Transverse colon (tissue), 4 donors: ENCODE measurements around the gene SSBP4. TPM values are rescaled to one million over a fixed set of nuclear protein-coding genes. Genes with fewer than 3 reads are reported as not detected.

Source experiments
- DNase-seq: peaks from one replicate; pipeline ENCODE4 v3.0.0-alpha.2; 2019
- H3K27ac ChIP-seq, 4 donors: fragments of 200-600 bp; sonication (generic); 2 replicates each; pipeline ENCODE4 v1.5.1; 2016 to 2018; ENCODE audit warnings: inconsistent platforms in 4 of 4
- H3K27me3 ChIP-seq: fragments of 200-600 bp; sonication (generic); 2 replicates; pipeline ENCODE4 v1.5.1; 2017; ENCODE audit warnings: inconsistent platforms
- H3K36me3 ChIP-seq, 4 donors: fragments of 200-600 bp; sonication (generic); 2 replicates each; pipeline ENCODE4 v1.5.1; 2017 to 2019; ENCODE audit warnings: inconsistent platforms in 4 of 4
- H3K4me1 ChIP-seq, 4 donors: fragments of 200-600 bp; sonication (generic); 2 replicates each; pipeline ENCODE4 v1.5.1; 2017 to 2020; ENCODE audit warnings: inconsistent platforms in 4 of 4
- H3K4me3 ChIP-seq, 4 donors: fragments of 200-600 bp; sonication (generic); 1 replicate in 1 of 4; 2 replicates in 3 of 4; pipeline versions ENCODE4 v1.5.1 to v1.6.1; 2017 to 2019; ENCODE audit warnings: inconsistent platforms in 4 of 4
- H3K9me3 ChIP-seq, 2 donors: fragments of 200-600 bp; sonication (generic); 2 replicates each; pipeline ENCODE4 v1.5.1; 2017 to 2019; ENCODE audit warnings: inconsistent platforms in 2 of 2
- EP300 ChIP-seq: sonication (generic); formaldehyde crosslinking; IDR thresholded peaks from one replicate; pipeline ENCODE4 v1.6.1; 2017; ENCODE audit warnings: antibody characterized with exemption, low read depth
- POLR2A ChIP-seq: fragments of 450-650 bp; IDR thresholded peaks from one replicate; pipeline ENCODE4 v1.6.1; 2016; ENCODE audit warnings: antibody characterized with exemption, mild to moderate bottlenecking, moderate library complexity
- POLR2AphosphoS5 ChIP-seq, 3 donors: sonication (generic); formaldehyde crosslinking; IDR thresholded peaks; one replicate each; pipeline ENCODE4 v1.6.1; 2016; ENCODE audit warnings: antibody characterized with exemption in 3 of 3
- WGBS, 2 donors: methylation state at CpG; one replicate each; pipeline ENCODE4 v1.1.5; 2018; ENCODE audit warnings: low coverage in 1 of 2; 5-methylcytosine and 5-hydroxymethylcytosine counted together
- in situ Hi-C, 4 donors: fragments of 200-750 bp; cut with MboI; loops; one replicate each; pipeline versions ENCODE4 v1.15.0 to v1.15.1; 2017; ENCODE audit warnings: low sequenced_read_pairs in 3 of 4, low pct_ligation_motif_present in 1 of 4, low pct_unique_long_range_greater_than_20kb in 1 of 4
- intact Hi-C: fragments of 100-400 bp; cut with DNase I; formaldehyde crosslinking; loops from one replicate; pipeline ENCODE4 v1.15.1; 2023; ENCODE audit warnings: low total_unique reads
- total RNA-seq, 4 donors: library from RNA; depleted of rRNA; stranded (reverse); fragments of >200 nt; gene quantifications; one replicate each; pipeline ENCODE4 v1.1.0, GENCODE V29; 2016
- TF ChIP-seq, protein P1 (sequence below), 5 experiments: fragments of 200-600 bp in 3 of 5; fragments of 450-650 bp in 2 of 5; sonication (generic) in 3 of 5; IDR thresholded peaks; 1 replicate in 2 of 5; 2 replicates in 3 of 5; pipeline ENCODE4 v1.5.1; 2016 to 2017; ENCODE audit warnings: antibody characterized with exemption in 5 of 5, inconsistent platforms in 3 of 5, mild to moderate bottlenecking in 2 of 5, moderate library complexity in 1 of 5

The SSBP4 gene
- total RNA-seq, 4 donors from 2014 or later: 9.4 to 40.4 (median 32.2) TPM

DNA sequence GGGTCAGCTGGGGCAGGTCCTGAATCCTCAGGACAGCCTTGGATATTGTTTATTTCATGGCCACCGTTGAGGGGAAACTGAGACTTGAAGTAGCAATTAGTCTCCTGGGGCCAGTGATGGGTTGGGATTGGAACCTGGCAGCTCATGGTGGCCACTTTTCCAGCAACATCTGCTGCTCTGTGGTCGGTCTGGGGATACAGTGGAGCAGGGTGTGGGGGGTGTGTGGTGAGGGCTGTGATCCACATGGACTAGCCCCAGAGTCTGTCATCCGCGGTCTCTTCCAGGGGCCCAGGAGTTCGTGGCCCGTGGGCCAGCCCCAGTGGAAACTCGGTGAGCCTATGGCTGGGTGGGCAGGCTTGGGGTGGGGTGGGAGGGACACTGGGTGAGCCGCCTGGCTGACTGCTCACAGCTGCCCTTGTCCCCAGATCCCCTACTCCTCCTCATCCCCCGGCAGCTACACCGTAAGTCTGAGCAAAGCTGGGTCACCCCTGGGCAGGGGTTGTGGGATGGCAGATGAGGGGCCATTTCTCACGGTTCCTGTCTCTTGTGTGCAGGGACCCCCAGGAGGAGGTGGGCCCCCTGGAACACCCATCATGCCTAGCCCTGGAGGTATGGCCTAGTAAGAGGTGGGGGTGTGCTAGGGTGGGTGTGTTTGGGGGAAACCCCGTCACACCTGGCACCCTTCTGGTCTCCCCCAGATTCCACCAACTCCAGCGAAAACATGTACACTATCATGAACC, 13.2 kb downstream of the SSBP4 start:
- in situ Hi-C loops (no loop called here), intact Hi-C loops (no loop called here)
- WGBS, 2 donors: 66% methylated on average over 13 of the region's 13 CpGs; no CpG with 5 or more reads in 1 of the 2 donors
- H3K27ac ChIP-seq: peak overlapping the region in 3 of 4 donors; percentile 46 to 72 (median 59)
- peak overlapping the region in 3 of 4 donors; percentile 25 to 53 (median 45) for H3K4me3 ChIP-seq
- no peak for DNase-seq
- peaks cover 4% of the 10 kb centered on the region for H3K27me3 ChIP-seq
- TF ChIP-seq EP300 (no peak), POLR2A (no peak), POLR2AphosphoS5 (IDR thresholded peaks at IDR 0.05) (no peak)
- TF ChIP-seq, protein P1, sequence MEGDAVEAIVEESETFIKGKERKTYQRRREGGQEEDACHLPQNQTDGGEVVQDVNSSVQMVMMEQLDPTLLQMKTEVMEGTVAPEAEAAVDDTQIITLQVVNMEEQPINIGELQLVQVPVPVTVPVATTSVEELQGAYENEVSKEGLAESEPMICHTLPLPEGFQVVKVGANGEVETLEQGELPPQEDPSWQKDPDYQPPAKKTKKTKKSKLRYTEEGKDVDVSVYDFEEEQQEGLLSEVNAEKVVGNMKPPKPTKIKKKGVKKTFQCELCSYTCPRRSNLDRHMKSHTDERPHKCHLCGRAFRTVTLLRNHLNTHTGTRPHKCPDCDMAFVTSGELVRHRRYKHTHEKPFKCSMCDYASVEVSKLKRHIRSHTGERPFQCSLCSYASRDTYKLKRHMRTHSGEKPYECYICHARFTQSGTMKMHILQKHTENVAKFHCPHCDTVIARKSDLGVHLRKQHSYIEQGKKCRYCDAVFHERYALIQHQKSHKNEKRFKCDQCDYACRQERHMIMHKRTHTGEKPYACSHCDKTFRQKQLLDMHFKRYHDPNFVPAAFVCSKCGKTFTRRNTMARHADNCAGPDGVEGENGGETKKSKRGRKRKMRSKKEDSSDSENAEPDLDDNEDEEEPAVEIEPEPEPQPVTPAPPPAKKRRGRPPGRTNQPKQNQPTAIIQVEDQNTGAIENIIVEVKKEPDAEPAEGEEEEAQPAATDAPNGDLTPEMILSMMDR (IDR thresholded peaks at IDR 0.05): no peak
- H3K36me3 ChIP-seq: no peaks in the 10 kb centered on the region
- peaks cover 11 to 43% (median 32%) of the 10 kb centered on the region in 4 donors for H3K4me1 ChIP-seq
- no peaks in the 10 kb centered on the region for H3K9me3 ChIP-seq

DNA sequence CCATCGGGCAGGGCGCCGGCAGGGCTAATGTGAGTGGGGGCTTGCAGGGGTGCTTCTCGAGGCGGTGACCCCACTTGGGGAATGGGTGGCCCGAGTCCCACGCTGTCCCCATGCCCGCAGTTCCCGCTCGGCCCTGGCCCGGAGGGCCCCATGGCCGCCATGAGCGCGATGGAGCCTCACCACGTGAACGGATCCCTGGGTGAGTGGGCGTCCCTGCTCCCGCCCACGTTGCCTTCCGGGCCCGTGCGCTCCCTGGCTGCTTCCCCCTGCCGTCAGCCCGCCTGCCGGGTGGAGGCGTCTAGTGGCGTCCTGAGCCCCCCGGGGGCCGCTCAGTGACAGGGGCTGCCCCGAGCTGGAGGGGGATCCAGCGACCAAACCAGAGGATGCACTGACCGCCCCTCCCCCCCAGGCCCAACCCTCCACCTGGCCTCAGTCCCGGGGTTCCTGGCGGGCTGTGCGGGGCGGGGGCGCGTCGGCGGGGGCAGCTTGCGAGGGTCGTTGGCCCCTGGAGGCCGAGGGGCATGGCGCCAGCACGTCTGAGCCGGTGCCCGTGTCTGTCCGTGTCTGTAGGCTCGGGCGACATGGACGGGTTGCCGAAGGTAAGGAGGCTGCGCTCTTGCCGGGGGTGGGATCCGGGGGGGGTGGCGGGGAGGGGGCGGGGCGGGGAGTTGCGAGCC, 14.0 kb downstream of the SSBP4 start:
- H3K27me3 ChIP-seq: peaks cover 9% of the 10 kb centered on the region
- in situ Hi-C loops: no loop called here
- peak overlapping the region; percentile 43 to 72 (median 52) for H3K27ac ChIP-seq
- intact Hi-C loops: no loop called here
- H3K4me3 ChIP-seq: peak overlapping the region; percentile 25 to 53 (median 36)
- peak in 1 of 3 donors; percentile 24 for TF ChIP-seq POLR2AphosphoS5 (IDR thresholded peaks at IDR 0.05)
- TF ChIP-seq EP300: no peak
- H3K4me1 ChIP-seq: peaks cover 16 to 48% (median 39%) of the 10 kb centered on the region in 4 donors
- H3K9me3 ChIP-seq: no peaks in the 10 kb centered on the region
- WGBS, 2 donors: 43% methylated on average over 9 of the region's 59 CpGs; no CpG with 5 or more reads in 1 of the 2 donors
- no peak for DNase-seq
- H3K36me3 ChIP-seq: no peaks in the 10 kb centered on the region

DNA sequence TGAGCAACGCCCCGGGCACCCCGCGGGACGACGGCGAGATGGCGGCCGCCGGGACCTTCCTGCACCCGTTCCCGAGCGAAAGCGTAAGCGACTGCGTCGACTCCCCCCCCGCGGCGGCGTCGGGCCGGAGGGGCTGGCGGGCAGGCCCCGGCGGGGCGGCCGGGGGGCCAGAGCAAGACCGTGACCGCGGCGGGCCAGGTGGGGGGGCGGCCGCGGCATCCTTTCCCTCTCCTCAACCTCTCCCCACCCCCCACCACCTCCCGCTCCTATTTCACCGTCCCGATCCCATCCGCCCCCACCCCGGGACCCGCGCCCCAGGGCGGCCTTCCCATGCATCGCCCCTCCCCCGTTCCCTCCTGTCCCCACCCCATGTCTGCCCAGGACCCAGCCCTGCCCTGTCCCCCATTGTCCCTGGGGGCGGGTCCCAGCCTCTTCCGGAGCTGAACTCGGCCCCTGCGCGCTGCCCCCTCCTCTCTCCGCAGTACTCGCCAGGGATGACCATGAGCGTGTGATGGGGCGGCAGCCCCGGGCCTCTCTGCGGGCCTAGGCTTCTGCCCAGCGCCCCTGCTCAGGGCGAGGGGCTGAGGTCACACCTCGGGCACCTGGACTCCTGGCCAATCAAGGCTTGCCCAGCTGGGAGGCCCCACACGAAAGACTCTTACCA, 14.7 kb downstream of the SSBP4 start:
- no peaks in the 10 kb centered on the region for H3K36me3 ChIP-seq
- intact Hi-C loops: no loop called here
- H3K9me3 ChIP-seq: no peaks in the 10 kb centered on the region
- peak overlapping the region; percentile 43 to 72 (median 52) for H3K27ac ChIP-seq
- no peak for DNase-seq
- in situ Hi-C loops: no loop called here
- WGBS, 2 donors: 43% methylated on average over 35 of the region's 60 CpGs; no CpG with 5 or more reads in 1 of the 2 donors
- H3K4me1 ChIP-seq: peaks cover 23 to 46% (median 42%) of the 10 kb centered on the region in 4 donors
- H3K4me3 ChIP-seq: peak overlapping the region; percentile 18 to 53 (median 35)
- H3K27me3 ChIP-seq: peaks cover 13% of the 10 kb centered on the region
- no peak for TF ChIP-seq POLR2AphosphoS5 (IDR thresholded peaks at IDR 0.05)
- TF ChIP-seq, protein P1 (IDR thresholded peaks at IDR 0.05): no peak
- no peak for TF ChIP-seq POLR2A
- TF ChIP-seq EP300: no peak

DNA sequence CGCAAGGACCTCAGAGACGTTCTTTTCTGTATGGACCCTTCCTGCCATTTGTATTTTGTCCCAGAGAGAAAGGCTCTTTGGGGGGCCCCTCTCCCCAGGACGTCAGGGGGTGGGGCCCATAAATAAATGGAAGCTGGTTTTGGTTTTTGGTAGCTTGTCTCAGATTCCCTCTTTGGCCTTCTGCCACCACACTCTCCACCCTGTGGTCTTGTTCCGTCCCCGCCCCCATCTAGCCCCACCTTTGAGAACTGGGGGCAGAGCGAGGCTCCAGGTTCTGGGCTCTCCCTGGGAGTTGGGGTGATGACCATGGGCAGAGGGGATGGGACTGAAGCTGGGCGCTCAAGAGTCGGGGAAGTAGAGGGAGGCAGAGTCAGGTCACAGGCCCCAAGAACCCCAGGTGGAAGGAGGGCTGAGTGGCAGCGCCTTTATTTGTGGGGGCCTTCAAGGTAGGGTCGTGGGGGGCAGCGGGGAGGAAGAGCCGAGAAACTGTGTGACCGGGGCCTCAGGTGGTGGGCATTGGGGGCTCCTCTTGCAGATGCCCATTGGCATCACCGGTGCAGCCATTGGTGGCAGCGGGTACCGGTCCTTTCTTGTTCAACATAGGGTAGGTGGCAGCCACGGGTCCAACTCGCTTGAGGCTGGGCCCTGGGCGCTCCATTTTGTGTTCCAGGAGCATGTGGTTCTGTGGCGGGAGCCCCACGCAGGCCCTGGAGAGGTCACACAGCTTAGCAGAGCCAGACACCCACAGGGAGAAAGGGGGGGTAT, 15.4 kb downstream of the SSBP4 start:
- H3K9me3 ChIP-seq: no peaks in the 10 kb centered on the region
- H3K27me3 ChIP-seq: peaks cover 13% of the 10 kb centered on the region
- H3K4me3 ChIP-seq: peak overlapping the region in 1 of 4 donors; percentile 53
- no peaks in the 10 kb centered on the region for H3K36me3 ChIP-seq
- 84 to 92% methylated on average over 2 to 21 of the region's 21 CpGs for WGBS, 2 donors
- in situ Hi-C loops: no loop called here
- peaks cover 17 to 39% (median 35%) of the 10 kb centered on the region in 4 donors for H3K4me1 ChIP-seq
- TF ChIP-seq, protein P1 (IDR thresholded peaks at IDR 0.05): no peak
- TF ChIP-seq POLR2AphosphoS5 (IDR thresholded peaks at IDR 0.05): no peak
- no peak for TF ChIP-seq POLR2A
- intact Hi-C loops: no loop called here
- H3K27ac ChIP-seq: peak overlapping the region in 1 of 4 donors; percentile 59
- DNase-seq: no peak
